K562 (cell line): Measurements from ENCODE around the gene FKBP2. TPM values are rescaled to one million over a fixed set of nuclear protein-coding genes. Genes with fewer than 3 reads are reported as not detected.

Experiments
- ADNP ChIP-seq: fragments of 200-800 bp; sonication (Bioruptor generic); IDR thresholded peaks from 2 replicates; pipeline ENCODE4 v1.6.1; 2016; ENCODE audit warnings: missing genetic modification characterization, missing compliant biosample characterization
- CBX1 ChIP-seq: sonication (generic); IDR thresholded peaks from 2 replicates; pipeline ENCODE4 v1.6.1; 2016; ENCODE audit warnings: antibody characterized with exemption, low read depth, mild to moderate bottlenecking
- DDX20 ChIP-seq: fragments of 450-650 bp; IDR thresholded peaks from 2 replicates; pipeline ENCODE4 v1.6.1; 2016; ENCODE audit warnings: missing genetic modification characterization, low read depth, mild to moderate bottlenecking, missing compliant biosample characterization, moderate library complexity
- GATA2 ChIP-seq: sonication (generic); formaldehyde crosslinking; IDR thresholded peaks from 2 replicates; pipeline ENCODE4 v1.4.0; 2020; ENCODE audit warnings: mild to moderate bottlenecking, missing genetic modification reagents
- HDAC1 ChIP-seq, 2 experiments: fragments of 450-650 bp; IDR thresholded peaks; 2 replicates each; pipeline ENCODE4 v1.6.1; 2016 to 2017; ENCODE audit warnings: inconsistent platforms in 1 of 2, mild to moderate bottlenecking in 1 of 2, moderate library complexity in 1 of 2
- MCM3 ChIP-seq: fragments of 450-650 bp; IDR thresholded peaks from 2 replicates; pipeline ENCODE4 v1.6.1; 2016
- NELFE ChIP-seq: IDR thresholded peaks from 2 replicates; pipeline ENCODE4 v1.6.1; 2011; ENCODE audit warnings: mild to moderate bottlenecking; ENCODE audit not compliant: insufficient read depth, insufficient read length
- NFE2L1 ChIP-seq: fragments of 450-650 bp; IDR thresholded peaks from 2 replicates; pipeline ENCODE4 v1.6.1; 2016; ENCODE audit warnings: missing genetic modification characterization, low read depth, mild to moderate bottlenecking, missing compliant biosample characterization, moderate library complexity, borderline replicate concordance
- NFXL1 ChIP-seq: fragments of 450-650 bp; formaldehyde crosslinking; IDR thresholded peaks from 2 replicates; pipeline ENCODE4 v1.4.0; 2021; ENCODE audit warnings: mild to moderate bottlenecking
- RUNX1 ChIP-seq: sonication (generic); IDR thresholded peaks from 2 replicates; pipeline ENCODE4 v1.6.1; 2016; ENCODE audit warnings: antibody characterized with exemption, low read depth
- YY1 ChIP-seq, 3 experiments: IDR thresholded peaks; 2 replicates each; pipeline ENCODE4 v1.6.1; 2011; ENCODE audit warnings: low read length in 2 of 3, mild to moderate bottlenecking in 2 of 3, moderate library complexity in 2 of 3, borderline replicate concordance in 1 of 3, control low read depth in 1 of 3, low read depth in 1 of 3; ENCODE audit not compliant: insufficient read depth in 3 of 3, insufficient replicate concordance in 2 of 3, control insufficient read depth in 1 of 3, insufficient read length in 1 of 3; ENCODE audit errors: extremely low read depth in 1 of 3
- ZNF644 ChIP-seq: fragments of 200-800 bp; sonication (Bioruptor generic); IDR thresholded peaks from 2 replicates; pipeline ENCODE4 v1.6.1; 2016; ENCODE audit warnings: low read depth, missing genetic modification characterization, missing compliant biosample characterization
- ZNF696 ChIP-seq: fragments of 250-450 bp; sonication (Bioruptor Pico); conservative IDR thresholded peaks from 2 replicates; pipeline ENCODE4 v1.4.0; 2020; ENCODE audit warnings: mild to moderate bottlenecking, moderate library complexity
- polyA plus RNA-seq, 8 experiments: library from polyadenylated mRNA; depleted of rRNA in 4 of 8; stranded (reverse) in 5 of 8; unstranded in 3 of 8; fragments of >200 nt; fragmentation: Nextera tagmentation in 2 of 8; fragmentation: Illumina TruSeq in 1 of 8; extraction: Ambion mirVana in 2 of 8; extraction: Trizol in 1 of 8; gene quantifications; 2 replicates each; pipeline versions ENCODE4 v1.2.1 to v1.2.3, GENCODE V29; 2011 to 2014; ENCODE audit warnings: inconsistent platforms in 1 of 8, missing spikeins in 1 of 8
- total RNA-seq, 7 experiments: library from RNA; depleted of rRNA in 6 of 7; stranded (reverse); fragments of >200 nt in 6 of 7; fragmentation: Illumina TruSeq in 2 of 7; extraction: Trizol in 2 of 7; gene quantifications; 2 replicates each; pipeline versions ENCODE4 v1.2.1 to v1.2.3, GENCODE V29; 2011 to 2021; ENCODE audit warnings: low replicate concordance in 1 of 7
- TF ChIP-seq, protein P1 (sequence below): fragments of 450-650 bp; formaldehyde crosslinking; IDR thresholded peaks from 2 replicates; pipeline ENCODE4 v1.4.0; 2022; ENCODE audit warnings: missing genetic modification characterization
- TF ChIP-seq, protein P2 (sequence below): fragments of 200-600 bp; sonication (generic); IDR thresholded peaks from one replicate; pipeline ENCODE4 v1.6.1; 2012; ENCODE audit warnings: mild to moderate bottlenecking, low read depth, low read length, inconsistent platforms

FKBP2 gene
- total and polyA plus RNA-seq, 9 of the 15 experiments (the other 6 are each of a cell fraction or from before 2014, with no cell fraction given) = 3.5 to 151 (median 58.1) TPM

DNA sequence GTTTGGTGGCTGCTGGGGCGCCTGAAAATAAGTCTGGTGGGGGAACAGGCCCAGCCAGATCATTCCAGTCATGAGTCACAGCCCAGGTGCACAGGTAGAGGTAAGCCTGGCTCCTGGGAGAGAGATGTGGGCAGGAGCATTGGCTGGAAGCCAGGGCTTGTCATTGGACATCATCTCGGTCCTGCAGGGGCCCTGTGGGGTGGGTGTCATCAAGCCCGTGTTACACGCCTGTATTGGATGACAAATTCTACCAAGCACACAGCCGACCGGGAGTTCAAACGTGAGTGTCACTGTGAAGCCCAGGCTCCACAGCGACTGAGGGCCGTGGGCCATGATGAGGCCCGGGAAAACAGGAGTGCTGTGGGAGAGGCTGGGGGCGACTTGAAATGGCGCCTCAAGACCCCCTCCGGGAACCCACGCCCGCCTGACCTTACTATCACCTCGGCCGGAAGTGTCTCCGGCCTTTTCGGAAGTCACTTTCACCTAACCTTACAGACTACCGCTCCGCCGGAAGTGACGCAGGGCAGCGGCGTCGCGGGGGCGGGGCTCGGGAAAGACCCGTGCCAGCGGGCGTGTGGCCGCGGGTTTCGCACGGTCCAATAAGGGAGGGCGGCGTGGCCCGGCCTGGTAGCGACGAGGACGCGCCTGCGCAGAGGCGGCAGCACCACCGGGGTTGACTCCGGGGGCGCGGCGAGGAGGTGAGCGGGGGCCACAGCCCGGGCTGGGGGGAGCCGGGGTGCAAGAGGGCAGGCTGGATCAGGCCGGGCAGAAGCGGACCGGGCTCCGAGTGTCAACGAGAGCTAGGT lies at the start of gene FKBP2 (continued):
- no peak for TF ChIP-seq DDX20 (tag)
- TF ChIP-seq CBX1 = 0 out of 2 replicates have a peak, but pooled peaks have one; percentile 47
- TF ChIP-seq NFE2L1 (tag) = no peak
- TF ChIP-seq, protein P1, sequence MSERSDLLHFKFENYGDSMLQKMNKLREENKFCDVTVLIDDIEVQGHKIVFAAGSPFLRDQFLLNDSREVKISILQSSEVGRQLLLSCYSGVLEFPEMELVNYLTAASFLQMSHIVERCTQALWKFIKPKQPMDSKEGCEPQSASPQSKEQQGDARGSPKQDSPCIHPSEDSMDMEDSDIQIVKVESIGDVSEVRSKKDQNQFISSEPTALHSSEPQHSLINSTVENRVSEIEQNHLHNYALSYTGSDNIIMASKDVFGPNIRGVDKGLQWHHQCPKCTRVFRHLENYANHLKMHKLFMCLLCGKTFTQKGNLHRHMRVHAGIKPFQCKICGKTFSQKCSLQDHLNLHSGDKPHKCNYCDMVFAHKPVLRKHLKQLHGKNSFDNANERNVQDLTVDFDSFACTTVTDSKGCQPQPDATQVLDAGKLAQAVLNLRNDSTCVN (CRISPR knock-in tag) = no peak
- TF ChIP-seq, protein P2, sequence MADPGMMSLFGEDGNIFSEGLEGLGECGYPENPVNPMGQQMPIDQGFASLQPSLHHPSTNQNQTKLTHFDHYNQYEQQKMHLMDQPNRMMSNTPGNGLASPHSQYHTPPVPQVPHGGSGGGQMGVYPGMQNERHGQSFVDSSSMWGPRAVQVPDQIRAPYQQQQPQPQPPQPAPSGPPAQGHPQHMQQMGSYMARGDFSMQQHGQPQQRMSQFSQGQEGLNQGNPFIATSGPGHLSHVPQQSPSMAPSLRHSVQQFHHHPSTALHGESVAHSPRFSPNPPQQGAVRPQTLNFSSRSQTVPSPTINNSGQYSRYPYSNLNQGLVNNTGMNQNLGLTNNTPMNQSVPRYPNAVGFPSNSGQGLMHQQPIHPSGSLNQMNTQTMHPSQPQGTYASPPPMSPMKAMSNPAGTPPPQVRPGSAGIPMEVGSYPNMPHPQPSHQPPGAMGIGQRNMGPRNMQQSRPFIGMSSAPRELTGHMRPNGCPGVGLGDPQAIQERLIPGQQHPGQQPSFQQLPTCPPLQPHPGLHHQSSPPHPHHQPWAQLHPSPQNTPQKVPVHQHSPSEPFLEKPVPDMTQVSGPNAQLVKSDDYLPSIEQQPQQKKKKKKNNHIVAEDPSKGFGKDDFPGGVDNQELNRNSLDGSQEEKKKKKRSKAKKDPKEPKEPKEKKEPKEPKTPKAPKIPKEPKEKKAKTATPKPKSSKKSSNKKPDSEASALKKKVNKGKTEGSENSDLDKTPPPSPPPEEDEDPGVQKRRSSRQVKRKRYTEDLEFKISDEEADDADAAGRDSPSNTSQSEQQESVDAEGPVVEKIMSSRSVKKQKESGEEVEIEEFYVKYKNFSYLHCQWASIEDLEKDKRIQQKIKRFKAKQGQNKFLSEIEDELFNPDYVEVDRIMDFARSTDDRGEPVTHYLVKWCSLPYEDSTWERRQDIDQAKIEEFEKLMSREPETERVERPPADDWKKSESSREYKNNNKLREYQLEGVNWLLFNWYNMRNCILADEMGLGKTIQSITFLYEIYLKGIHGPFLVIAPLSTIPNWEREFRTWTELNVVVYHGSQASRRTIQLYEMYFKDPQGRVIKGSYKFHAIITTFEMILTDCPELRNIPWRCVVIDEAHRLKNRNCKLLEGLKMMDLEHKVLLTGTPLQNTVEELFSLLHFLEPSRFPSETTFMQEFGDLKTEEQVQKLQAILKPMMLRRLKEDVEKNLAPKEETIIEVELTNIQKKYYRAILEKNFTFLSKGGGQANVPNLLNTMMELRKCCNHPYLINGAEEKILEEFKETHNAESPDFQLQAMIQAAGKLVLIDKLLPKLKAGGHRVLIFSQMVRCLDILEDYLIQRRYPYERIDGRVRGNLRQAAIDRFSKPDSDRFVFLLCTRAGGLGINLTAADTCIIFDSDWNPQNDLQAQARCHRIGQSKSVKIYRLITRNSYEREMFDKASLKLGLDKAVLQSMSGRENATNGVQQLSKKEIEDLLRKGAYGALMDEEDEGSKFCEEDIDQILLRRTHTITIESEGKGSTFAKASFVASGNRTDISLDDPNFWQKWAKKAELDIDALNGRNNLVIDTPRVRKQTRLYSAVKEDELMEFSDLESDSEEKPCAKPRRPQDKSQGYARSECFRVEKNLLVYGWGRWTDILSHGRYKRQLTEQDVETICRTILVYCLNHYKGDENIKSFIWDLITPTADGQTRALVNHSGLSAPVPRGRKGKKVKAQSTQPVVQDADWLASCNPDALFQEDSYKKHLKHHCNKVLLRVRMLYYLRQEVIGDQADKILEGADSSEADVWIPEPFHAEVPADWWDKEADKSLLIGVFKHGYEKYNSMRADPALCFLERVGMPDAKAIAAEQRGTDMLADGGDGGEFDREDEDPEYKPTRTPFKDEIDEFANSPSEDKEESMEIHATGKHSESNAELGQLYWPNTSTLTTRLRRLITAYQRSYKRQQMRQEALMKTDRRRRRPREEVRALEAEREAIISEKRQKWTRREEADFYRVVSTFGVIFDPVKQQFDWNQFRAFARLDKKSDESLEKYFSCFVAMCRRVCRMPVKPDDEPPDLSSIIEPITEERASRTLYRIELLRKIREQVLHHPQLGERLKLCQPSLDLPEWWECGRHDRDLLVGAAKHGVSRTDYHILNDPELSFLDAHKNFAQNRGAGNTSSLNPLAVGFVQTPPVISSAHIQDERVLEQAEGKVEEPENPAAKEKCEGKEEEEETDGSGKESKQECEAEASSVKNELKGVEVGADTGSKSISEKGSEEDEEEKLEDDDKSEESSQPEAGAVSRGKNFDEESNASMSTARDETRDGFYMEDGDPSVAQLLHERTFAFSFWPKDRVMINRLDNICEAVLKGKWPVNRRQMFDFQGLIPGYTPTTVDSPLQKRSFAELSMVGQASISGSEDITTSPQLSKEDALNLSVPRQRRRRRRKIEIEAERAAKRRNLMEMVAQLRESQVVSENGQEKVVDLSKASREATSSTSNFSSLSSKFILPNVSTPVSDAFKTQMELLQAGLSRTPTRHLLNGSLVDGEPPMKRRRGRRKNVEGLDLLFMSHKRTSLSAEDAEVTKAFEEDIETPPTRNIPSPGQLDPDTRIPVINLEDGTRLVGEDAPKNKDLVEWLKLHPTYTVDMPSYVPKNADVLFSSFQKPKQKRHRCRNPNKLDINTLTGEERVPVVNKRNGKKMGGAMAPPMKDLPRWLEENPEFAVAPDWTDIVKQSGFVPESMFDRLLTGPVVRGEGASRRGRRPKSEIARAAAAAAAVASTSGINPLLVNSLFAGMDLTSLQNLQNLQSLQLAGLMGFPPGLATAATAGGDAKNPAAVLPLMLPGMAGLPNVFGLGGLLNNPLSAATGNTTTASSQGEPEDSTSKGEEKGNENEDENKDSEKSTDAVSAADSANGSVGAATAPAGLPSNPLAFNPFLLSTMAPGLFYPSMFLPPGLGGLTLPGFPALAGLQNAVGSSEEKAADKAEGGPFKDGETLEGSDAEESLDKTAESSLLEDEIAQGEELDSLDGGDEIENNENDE = no peak
- TF ChIP-seq HDAC1 (IDR thresholded peaks at IDR 0.05) = peak in 1 of 2 experiments; percentile 51; a peak in 2 of 4 replicates
- no peak for TF ChIP-seq GATA2 (CRISPR knock-in tag)
- no peak for TF ChIP-seq RUNX1
- no peak for TF ChIP-seq ZNF644 (tag)
- TF ChIP-seq NELFE = no peak
- peak in 2 of 3 experiments; percentile 60 to 86 for TF ChIP-seq YY1 (IDR thresholded peaks at IDR 0.05; ENCODE audit: borderline replicate concordance in 1 of 3, control insufficient read depth in 1 of 3, extremely low read depth in 1 of 3, insufficient read depth in 3 of 3, insufficient read length in 1 of 3, insufficient replicate concordance in 2 of 3, low read depth in 1 of 3, low read length in 2 of 3)
- no peak for TF ChIP-seq MCM3
- no peak for TF ChIP-seq NFXL1 (CRISPR knock-in tag)
- no peak for TF ChIP-seq ADNP (tag)
- 0 out of 2 replicates have a peak, but pooled peaks have one; percentile 56 for TF ChIP-seq ZNF696 (CRISPR knock-in tag)
